Medulla oblongata (tissue), 1 donor: ENCODE data around the gene KISS1.

Experiments
- DNase-seq: peaks from one replicate; pipeline ENCODE4 v3.0.0-alpha.2; 2015; ENCODE audit errors: extremely low spot score

The KISS1 gene

DNA sequence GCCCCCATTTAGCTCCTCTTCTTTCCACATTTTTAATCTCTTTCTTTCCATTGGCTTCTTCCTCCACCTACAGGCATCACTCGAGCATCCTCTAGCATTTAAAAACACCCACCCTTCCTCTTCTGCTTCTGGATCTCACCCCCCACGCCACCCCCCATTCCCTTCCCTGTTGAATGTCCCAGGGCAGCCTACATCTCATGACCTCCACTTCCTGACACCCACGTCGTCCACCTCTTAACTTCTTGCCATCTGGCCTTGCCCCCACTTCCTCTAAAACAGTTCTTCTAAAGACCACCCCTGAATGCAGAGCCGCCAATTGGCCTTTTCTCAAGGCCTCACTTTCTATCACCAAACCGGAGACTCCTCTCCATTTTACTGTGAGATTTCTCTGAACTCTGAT is 38.3 kb downstream of the KISS1 start:
- DNase-seq, result no peak

- DNase-seq, result no peak
These were observed 40.4 kb downstream of the KISS1 start for GRCh38 chr1:204155881-204156280.

GRCh38 chr1:204154568-204155255 is 41.6 kb downstream of the KISS1 start:
- DNase-seq, result no peak

GRCh38 chr1:204153667-204154066 is 42.6 kb downstream of the KISS1 start:
- DNase-seq, result no peak

DNA sequence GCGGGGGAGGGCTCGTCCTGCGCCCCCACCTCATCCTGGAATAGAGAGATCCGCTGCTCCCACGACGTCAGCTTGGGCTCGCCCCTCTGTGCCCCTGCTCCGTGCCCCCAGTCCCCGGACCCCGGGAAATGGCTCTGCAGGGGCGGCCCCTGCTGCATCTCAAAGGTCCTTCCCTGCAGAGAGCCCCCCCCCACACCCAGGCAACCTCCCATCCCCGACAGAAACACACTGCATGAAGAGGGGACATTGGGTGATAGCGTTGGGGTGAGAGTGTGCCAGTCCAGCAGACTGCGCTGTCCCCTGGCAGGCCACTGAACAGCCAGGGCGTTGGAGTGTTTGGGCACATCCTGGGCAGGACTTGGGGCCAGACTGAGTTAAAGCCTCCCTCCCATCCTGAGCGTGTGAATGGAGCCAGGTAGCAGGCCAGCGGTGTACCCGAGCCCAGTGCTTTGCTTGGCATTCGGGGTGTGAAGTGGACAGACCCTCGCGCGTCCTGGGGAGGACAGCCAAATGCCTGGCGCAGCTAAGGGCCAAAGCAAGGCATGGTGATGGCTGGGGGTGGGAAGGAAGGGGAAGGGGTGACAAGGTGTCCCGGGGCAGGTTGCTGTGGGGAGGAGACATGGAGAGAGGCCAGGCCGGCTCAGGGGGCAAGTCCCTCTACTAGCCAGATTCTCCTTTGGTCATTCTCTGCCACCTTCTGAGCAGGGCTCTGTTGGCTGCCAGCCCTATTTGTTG is 43.8 kb downstream of the KISS1 start:
- no peak for DNase-seq

DNA sequence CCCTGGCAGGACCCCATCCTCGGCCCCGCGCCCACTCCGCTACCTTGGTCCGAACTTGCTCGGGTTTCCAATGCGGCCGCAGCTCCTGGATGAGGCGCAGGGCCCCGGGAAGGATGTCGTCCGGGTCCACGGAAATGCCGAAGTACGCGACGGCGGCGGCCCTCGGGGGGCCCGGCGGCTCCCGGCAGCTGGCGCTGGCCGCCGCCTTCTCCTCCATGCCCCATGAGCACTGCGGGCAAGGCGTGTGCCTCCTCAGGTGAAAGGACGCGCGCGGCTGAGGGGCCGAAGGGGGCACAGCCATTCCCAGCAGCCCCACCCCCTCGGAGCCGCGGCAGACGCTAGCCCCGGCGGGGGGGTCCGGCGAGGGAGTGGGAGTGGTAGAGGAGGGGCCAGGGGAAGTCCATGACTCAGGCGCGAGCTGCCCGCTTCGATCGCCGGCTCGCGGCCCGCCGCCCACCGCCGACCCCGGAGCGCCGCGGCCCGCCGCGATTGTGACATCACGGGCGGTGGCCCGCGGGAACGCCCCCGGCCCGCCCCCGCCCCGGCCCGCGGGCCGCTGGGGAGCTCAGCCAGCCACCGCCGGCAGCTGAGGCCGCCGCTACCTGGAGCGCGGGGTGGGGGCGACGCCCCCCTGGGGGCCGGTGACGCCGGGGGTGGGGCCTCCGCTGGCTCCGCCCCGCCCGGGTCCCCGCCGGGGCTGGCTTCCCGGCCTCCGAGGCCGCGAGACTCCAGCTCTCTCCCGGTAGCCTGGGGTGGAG is 44.6 kb downstream of the KISS1 start, which contains the start of gene ETNK2:
TSS of gene ETNK2 (minus strand) at position 493 of the 758 bp plus-strand sequence. CDS start at position 301, 192 bp downstream.
- DNase-seq, result no peak

DNA sequence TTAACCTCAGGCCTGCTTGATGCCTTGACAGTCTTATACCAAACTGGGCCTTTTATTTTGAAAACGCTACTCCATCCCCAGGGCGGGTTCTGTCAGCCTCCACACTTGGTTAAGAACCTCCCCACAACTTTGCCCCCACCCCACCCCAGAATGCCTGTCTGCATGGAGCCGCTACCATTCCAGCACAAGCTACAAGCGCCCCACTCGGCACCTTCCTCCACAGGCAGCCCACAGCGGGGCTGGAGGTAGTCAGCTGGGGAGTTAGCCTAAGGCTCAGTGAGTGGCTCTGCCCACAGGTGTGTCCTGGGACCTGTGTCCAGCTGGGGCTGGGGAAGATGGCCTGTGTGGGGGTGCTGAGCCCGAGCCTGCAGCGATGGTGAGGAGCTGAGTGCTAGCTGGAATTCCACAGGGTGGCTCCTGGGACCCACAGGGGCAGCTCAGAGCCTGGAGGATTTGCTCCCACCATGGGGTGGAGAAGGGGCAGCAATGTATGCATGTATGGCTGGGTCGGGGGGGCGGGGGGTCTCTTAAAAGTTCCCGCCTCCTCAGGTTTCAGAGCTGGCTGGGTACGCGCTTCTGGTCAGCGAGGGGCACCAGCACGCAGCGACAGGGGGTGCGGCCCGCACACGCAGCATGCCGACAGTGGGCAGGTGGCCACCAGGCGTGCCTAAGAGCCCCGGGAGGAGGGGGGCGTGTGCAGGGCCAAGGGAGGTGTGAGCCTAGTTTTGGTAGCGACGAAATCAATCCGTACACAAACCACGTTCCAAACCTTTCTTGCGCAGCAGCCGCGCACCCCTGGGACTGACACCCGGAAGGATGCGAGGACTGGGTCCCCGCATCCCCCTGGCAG is 45.4 kb downstream of the KISS1 start:
- DNase-seq, result no peak

DNA sequence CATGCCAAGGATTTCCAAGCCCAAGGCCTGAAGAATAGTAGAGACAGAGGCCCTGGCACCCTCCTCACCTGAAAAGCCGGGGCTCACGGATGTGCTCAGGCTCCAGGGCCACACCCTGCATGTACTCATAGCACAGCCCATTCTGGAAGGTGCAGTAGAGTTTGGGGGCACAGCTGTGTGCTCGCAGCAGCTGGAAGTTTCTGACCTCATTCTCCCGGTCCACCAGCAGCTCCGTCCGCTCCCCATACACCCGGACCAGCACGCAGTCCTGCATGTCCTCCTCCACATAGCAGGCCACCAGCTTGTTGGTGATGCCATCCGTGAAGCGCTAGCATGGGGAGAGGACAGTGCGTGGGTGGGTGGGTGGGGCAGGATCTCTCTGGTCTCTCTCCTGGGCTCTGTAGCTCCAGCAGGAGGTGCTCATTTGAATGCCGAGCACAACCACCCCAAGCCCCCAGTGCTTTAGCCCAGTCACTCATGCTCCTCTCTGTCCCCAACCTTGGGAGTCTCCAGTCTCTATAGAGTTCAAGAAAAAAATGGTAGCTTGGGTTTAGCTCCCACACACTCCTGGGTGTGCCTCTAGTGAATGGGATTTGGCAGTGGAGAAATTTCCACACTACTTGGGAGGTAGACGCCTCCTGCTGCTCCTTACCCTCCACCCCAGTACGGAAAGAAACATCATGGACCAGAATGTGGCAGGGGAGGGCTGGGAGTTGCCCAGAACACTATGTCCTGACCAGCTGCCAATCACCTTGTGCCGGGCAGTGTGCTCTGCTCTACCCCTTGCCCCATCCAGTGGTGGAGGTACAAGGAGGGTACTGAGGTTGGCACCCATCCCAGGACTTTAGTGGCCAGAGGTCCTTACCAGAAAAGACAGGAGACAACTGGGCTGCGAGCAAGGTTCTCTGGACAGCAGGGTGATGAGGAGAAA is 46.4 kb downstream of the KISS1 start:
- no peak for DNase-seq

DNA sequence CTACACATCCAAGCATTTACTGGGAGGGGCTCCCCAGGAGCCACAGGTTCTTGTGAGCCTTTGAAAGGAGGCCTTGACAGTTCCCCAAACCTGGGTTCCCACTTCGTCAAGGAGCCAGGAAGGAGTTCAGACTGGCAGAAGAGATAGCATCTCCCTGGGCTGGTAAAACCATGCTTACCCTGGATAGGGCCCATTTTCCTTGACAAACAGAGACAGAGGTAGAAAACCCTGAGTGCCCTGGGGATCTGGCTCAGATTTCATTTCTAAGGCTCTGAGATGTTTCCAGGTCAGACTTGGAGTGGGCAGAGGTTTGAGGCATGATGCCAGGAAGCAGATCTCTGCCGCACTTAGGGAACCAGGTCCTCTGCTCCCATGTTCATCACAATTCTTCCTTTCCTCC is 47.2 kb downstream of the KISS1 start:
- DNase-seq, result no peak

DNA sequence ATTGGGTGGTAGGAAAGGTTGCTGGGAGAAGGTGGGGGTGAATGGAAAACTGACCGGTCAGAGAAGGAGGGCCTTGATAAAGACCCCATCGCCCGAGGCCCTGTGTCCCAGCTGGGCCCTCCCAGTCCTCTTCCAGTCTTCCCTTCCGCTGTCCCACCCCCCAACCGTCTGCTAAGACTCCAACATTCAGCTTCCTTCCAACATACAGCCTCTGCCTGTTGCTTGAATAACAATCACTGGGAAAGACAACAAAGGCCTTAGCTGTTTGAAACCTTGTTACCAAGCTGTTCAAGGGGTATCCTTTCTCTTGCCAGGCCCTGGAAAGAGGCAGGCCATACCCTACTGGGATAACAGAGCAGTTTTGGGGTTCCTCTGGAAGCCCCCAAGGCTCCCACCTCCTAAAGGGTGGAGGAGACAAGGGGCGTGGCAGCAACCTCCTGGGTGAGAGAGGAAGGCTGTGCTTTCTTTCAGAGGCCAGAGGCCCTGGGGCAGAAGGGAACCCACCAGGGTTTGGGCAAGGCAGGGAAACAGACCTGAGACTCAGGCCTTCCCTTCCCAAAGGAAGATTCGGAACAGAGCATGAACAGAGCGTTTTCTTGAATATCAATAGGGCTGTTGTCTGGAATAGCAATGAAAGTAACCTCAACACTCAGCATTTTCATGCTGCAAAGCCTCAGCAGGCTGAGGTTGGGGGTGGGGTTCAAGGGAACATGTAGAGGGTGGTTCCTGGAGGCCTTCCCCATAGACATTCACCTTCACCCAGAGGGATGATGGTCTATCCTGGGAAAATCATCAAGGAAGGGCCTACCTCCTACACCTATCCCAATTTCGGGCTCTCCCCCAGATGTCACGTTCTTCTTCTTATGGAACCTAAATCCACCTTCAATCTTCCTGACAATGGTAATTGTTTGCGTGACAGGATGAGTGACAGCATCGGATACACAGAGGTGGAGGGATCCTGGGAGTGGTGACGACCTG is 48.6 kb downstream of the KISS1 start:
- DNase-seq, result no peak

DNA sequence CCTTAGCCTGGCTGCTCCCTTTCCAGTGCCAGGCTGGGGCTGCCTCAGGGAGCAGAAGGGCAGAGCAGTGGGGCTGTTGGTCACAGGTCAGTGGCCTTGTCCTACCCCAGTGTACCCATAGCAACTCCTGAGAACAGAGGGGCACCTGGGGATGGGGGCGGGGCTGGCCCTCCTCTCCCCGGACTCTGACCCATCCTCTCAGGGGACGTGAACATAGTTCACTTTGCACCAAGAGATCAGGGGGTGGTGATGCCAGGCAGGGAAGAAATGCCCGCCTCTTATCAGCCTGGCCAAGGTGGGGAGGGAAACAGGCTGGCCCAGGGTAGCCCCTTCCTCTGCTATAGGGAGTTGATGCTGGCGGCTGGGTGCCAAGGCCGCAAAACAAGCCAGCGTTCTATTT is 49.3 kb downstream of the KISS1 start:
- DNase-seq, result no peak

GRCh38 chr1:204146309-204146708 is 50.0 kb downstream of the KISS1 start:
- DNase-seq, result no peak

DNA sequence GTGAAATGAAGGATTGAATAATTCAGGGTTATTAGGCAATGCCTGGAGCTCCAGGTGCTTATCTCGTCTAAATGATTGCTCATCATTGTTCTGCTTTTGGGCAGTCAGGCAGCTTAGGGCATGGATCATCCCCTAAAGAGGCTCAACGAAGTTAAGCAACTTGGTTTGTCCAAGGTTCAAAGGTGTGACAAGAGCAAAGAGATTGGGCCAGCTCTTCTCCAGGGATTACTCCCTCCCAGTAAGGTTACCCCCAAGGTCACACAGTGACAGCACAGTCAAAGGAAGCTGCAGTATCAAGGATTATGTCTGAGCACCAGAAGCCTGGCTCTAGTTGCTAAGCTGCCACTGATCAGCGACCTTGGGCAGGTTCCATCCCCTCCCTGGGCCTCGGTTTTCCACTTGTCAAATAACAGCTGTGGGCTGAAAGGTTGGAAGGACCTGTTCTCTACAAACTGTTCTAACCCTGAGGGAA is 51.2 kb downstream of the KISS1 start:
- DNase-seq, result no peak

DNA sequence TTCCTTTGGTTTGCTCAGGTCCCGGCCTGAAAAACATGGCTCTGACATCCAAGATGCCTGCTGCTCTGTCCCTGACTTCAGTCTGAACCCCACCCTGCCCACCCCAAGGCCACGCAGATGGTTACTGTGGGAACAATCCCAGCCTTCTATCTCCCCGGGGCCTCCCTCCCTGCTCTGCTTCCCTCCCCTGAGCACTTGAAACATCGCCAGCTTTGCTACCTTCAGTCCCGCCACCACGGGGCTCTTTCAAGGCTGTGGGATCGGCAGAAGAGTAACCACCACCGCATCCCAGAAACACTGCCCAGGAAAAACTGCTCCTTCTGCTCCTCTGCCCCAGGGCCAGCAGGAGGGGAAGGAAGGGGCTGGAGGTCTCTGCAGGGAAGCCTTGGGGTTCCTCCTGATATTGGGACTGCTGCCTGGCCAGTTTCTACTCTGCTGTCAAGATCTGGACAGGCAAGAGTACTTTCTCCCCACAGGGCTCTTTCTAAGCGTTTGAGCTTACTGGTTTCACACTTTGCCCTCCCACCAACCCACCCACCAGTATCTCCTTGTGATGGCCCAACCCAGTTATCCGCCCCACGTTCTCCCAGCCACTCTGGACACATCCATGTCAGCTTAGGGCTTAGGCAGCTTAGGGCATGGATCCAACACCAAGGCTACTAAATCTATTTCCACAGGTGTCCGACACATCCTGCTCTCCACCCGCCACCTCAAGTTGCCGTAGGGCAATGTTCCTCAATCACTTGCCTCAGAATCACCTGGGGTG is 52.8 kb downstream of the KISS1 start:
- DNase-seq, result no peak

DNA sequence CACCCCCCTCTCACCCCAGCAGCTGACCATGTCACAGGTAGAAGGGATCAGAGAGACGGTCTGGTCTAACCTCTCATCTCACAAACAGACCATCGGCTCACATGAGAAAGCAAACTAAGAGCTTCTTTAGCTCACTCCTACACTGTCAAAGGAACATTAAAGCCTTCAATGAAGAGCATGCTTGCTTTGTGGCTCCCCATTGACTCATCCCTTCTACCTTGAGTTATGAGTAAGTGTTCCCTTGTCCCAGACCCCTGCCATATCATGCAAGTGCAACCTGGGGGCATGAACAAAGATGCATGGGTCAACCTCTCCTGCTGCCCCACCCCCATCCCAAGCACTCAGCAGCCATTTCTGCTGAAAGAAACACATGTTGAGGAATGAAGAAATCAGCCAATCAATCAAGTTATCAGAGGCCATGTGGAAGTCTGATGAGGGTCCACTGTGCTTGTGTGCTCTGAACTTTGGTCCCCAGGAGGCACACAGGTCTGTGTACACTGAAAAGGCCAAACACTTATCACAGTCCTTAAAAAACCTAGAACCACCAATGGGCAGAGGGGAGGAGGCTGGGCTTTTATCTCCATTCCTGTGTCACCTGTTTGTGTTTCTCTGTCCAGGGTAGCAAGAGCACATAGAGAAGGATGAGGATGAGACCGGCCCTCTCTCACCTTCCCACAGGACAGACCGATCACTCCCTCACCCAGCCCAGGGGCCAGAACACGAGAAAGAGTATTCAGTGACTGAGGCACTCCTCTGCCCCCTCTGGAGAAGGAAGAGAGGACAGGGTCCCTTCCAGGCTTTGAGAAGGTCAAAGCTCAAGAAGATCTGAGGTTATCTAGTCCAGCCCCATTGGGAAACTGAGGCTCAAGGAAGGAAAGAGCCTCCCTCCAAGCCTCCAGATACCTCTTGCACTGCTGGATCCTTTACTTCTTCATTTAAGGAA is 54.0 kb downstream of the KISS1 start:
- no peak for DNase-seq

GRCh38 chr1:204141131-204141530 is 55.2 kb downstream of the KISS1 start:
- no peak for DNase-seq
